CD4-positive, alpha-beta T cell treated with Interleukin-17A for 4 hours (primary cell): ENCODE measurements around the gene FA2H.
"Not testable (repeated sequence)": the region's sequence is repeated elsewhere in the genome, so short reads cannot be mapped to it uniquely, and the experiment has no call there.

Source experiments
- DNase-seq: peaks from one replicate; pipeline ENCODE4 v3.0.0-alpha.2; 2020; ENCODE audit warnings: mixed read lengths

The FA2H gene

GRCh38 chr16:74743045-74743667, 31.5 kb downstream of the FA2H start:
- no peak for DNase-seq

DNA sequence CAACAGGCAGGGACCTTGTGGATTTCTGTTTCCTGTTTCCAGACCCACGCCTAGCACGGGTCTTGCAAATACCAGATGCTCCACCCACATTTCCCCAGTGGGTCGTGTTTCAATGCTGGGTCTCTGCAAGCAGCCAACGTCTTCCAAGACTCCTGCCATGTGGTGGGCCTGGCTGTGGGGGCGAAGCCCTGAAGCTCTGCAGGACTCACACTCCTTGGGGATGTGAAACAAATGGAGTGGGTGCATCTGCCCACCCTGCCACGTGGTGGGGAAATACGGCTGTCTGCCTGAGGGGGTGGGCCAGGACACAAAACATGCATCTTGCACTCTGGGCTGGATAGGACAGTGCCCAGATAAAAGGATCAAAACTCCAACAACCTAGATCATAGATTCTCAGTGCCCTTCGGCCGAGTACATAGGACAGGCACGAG, 32.6 kb downstream of the FA2H start:
- no peak for DNase-seq

DNA sequence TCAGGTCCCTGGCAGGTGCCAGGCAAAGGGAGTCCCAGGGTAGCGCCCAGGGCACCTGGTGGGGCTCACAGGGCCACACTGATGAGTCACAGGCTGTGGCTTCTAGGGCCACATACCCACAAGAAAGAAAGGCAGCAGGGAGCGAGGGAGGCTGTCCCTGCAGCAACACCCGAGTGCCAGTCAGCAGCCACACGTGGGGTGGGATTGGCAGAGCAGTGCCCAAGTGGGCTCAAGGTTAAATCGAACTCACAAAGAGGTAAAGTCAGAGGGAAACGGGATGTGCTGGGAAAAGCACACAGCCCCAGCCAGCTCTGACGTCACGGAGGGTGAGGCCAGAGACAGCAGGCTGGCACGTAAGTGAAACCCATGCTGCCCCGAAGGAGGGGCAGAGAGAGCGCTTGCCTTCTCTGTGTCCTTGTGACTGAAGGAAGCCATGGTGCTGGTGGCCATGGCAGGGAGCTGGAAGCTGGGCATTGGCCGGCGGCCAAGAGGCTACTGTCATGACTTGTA, 33.8 kb downstream of the FA2H start:
- DNase-seq: no peak

DNA sequence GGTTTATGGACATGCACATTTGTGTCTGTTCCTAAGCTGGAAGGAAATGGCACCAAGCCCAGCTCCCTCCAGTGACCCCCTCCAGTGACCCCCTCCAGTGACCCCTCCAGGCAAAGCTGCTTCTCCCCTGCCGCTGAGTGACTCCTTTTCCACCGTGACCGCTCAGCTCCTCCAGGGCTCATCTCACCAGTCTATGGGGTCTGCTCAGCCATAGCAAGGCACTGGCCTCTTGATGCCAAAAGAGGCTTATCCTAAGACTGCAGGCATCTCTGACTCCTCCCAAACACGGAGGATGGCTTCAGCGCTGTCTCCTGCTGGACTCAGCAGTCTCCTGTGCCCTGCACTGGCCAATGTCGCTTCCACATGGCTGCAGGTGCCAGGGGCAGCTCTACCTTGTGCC, 35.3 kb downstream of the FA2H start:
- no peak for DNase-seq

DNA sequence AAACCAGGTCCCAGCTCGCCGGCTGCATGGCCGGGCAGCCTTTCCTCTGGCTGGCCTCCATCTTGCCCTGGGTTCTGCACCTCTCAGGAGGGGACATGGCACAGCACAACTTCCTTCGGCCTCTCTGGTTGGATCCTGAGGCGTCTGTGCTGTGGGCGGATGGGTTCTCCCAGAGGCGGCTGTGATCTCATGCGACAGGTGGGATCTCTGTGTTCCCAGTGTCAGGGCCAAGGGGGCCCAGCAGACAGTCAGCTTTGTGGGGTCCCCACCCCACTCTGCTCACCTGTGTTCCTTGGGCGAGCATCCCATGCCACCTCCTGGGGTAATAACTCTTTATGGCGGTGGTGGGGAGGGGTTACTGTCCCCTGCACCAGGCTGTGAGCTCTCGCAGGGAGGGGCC, 35.8 kb downstream of the FA2H start:
- no peak for DNase-seq

DNA sequence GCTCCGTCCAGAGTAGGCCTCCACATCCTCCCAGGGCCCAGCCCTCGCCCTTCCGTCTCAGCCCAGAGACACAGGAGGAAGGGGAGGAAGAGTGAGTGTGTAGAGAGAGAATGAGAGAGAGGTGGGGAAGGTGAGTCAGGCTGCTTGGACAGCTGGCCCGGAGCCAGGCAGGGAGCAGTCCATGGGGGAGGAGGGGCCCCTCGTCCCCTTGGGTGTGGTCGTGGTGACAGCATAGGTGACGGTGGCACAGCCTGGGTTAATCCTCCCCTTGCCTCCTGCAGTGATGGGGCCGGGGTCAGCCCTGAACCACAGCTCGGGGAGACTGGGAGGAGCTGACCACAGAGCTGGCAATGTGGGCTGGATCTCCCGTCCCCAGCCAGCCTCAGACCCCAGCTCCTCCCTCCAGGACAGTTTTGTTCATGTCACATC, 36.5 kb downstream of the FA2H start:
- DNase-seq: no peak

DNA sequence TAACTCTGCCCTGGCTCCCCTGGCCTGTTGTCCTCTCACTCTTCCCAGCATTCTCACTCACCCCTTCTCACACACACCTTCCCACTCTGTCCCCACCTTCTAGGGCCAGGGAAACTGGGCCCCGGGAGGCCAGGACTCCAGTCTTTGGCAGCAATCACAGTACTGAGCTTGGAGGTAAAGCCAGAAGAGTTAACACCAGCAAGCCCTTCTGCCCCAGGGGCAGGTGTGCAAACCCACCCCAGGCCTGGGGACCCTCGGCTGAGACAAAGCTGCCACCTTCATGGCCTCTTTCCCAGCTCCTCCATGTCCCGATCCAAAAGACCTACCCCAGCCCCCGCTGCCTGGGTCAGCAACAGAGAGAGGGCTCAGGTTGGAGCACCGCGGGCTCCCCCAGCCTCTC, 37.1 kb downstream of the FA2H start:
- DNase-seq: no peak

GRCh38 chr16:74736531-74737157, 38.0 kb downstream of the FA2H start:
- no peak for DNase-seq

DNA sequence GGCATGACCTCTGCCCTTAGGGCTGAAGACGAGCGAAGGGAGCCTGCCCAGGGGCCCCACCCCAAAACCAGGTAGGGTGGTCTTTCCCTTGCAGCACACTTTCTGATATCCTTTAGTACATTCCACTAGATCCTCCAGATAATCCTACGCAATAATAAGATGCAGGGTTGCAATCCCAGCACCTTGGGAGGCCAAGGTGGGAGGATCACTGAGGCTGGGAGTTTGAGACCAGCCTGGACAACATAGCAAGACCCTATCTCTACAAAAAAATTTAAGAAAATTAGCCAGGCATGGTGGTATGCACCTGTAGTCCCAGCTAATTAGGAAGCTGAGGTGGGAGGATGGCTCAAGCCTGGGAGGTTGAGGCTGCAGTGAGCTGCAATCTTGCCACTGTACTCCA, 39.1 kb downstream of the FA2H start:
- no peak for DNase-seq

GRCh38 chr16:74735162-74735452, 39.5 kb downstream of the FA2H start:
- no peak for DNase-seq

DNA sequence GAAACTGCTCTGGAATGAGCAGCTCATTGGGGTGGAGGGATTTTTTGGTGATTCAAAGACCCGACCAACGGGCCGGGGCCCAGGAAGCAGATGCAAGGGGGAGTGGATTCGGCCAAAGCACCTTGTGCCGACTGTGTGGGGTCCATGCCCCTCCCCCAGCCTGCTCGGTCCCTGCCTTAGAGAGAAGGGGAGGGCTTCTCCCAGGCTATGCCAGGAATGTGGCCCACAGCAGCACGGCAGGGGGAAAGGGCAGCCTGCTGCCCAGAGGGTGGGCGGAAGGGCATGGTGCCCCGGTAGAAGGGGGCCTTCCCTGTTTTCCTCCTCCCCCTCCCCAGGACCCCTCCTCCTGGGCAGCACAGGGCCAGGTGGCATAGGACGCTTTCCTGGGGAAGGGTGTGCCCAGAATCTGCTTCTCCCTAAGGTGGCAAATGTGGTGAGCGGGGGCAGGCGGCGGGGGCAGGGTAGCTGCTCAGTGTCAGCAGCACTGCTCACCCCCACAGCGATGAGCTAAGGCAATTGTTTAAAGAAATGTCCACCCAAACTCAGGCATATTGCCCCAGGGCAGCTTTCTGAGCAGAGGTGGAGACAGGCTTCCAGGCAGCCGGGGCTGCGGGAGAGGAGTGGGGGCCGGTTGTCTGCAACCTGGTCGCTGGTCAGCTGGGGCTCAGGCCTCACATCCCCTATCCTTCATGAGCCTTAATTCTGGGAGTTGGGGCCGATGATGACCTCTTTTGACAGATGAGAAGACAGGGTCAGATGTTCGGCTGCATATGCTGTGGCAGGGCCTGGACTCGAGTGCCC, 40.1 kb downstream of the FA2H start:
- DNase-seq: no peak

DNA sequence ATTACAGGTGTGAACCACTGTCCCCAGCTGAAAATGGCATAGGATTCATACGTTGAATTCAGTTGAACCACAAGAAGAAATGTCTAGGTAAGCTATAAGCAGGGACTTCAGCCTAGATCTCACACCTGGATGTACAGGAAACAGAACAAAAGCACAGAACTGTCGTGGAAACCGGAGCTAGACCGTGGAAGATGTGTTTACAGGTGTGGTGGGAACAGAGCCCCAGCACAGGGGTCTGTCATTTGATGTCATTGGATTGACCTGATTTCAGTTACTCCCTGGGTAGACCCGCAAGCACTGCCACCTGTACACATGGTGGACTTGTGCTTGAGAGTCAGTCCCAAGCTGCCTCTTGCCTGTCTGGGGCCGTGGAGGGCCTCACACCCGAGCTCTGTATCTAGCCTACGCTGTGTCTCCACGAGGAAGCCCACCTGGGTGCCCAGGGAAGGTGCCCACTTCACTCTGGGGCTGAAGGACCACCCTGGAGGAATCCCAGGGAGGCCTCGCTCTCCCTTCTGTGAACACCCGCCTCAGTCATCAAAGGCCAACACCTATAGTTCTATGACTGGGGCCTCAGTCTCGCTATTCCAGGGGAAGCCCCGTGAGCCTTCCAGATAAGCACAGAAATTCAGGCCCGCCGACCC, 41.8 kb downstream of the FA2H start:
- DNase-seq: no peak

DNA sequence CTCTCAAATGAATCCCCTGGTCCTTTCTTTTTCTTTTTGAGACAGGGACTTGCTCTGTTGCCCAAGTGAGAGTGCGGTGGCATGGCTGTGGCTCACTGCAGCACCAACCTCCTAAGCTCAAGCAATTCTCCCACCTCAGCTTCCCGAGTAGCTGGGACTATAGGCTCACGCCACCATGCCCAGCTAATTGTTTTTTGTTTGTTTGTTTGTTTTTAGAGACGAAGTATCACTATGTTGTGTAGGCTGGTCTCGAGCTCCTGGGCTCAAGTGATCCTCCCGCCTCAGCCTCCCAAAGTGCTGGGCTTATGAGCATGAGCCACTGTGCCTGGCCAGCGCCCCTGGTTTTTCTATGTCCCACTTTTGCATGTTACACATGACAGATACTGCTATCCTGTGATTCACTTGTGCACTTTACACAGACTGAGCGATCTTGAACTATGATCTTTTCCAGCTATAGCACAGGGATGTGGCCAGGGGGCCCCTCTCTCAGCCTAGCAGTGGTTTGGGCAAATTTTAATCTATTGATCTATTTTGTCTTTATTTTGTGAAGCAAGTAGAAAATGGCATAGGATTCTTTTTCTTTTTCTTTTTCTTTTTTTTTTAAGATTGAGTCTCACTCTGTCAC, 42.7 kb downstream of the FA2H start:
- no peak for DNase-seq

DNA sequence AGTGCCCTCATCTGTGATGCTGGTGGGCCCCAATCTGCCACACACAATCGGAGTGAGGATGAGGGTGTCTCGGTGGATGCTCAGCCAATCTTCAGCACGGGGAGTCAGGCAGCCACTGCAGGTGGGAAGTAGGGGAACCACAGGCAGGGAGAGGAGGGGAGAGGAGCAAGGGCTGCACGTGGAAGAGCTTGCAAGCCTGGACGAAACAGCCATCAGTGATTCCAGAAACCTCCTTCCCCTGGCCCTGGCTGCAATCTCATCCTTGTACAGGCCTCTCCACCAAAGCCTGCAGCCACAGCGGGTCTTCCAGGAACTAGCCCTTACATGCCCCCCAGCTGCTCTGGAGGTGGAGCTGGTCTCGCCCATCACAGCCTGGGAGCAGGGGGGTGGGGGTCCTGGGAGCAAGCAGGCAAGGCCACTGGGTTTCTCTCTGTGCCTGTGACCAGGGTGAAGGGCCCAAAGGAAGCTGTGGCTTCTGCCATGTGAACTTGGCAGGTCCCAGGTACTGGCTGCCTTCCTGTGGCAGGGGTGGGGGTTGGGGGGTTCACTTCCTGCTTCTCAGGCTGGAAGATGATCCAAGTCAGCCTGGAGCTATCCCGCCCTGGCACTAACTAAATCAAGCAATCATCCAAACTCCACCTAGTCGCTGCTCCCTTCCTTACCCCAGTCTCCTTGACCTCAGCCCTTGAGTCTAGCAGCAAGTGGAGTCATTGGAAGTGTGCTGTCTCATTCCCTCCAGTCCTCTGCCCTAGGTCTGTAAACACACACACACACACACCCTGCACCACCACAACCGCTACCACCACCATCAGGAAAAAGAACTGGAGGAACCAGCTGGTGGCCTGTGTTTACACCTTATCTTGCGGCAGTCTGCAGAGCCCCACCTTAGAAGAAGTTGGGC, 44.6 kb downstream of the FA2H start:
- DNase-seq: no peak

DNA sequence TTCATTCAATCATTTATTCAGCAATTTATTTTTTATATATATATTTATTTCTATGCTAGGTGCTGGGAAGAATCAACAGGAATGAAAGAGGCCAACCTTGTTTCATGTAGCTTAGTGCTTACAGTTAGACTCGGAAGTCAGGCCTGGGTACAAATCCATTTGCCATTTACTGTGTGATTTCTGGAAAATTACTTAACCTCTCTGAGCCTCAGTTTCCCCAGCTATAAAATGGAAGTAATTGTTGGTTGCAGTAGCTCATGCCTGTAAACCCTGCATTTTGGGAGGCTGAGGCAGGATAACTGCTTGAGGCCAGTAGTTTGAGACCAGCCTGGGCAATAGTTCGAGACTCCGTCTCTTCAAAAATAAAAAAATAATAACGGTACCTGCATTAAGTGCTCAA, 46.7 kb downstream of the FA2H start:
- DNase-seq: no peak

DNA sequence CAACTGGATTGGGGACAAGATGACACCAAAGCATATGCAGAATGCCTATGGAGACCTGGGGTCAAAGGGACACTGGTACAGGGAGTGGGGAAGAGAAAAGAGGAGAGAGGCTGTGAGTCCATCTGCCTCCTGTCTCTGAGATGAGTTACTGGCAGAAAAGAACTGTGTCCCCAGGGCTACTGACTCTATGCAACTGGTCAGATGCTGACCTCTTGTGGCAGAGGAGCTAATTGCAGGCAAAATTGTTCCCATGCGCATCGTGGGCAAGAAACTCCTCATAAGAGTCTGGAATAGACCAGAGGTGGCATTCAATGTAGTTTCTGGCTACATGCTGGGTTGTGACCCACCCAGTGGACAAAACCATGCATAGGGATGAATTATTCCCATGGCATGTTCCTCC, 47.9 kb downstream of the FA2H start:
- peak; percentile 23 for DNase-seq

DNA sequence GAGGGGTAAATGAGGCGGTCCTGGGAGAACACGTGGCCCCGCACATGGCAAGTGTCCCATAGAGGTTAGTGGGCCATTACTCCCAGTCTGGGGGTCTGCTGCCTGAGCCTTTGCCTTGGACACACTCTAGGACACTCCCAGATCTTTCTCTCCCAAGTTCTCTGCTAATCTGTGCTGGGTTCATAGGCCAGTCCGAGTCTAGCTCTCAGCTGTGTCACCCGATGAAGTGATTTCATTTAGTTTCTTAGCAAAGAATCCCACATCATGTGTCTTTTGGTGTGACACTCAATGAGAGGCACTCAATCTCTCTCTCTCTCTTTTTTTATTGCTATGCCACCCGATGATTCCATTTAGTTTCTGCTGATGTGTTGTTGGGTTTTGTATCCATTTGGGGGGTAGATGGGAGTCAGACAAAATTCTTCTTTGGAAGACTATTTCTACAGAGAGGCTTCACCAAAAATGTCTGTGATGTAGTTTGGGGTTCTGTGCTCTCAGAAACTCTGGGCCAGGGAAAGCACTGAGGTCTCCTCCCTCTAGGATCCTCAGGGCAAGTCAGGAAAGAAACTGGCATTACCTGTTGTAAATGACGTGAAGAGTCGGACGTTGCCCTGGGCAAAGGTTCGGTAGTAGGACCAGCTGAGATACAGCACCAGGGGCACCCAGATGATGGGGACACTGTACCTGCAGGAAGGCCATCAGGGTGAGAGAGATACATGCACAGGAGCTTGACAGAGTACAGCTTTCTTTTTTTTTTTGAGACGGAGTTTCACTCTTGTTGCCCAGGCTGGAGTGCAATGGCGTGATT, 48.8 kb downstream of the FA2H start:
- no peak for DNase-seq

DNA sequence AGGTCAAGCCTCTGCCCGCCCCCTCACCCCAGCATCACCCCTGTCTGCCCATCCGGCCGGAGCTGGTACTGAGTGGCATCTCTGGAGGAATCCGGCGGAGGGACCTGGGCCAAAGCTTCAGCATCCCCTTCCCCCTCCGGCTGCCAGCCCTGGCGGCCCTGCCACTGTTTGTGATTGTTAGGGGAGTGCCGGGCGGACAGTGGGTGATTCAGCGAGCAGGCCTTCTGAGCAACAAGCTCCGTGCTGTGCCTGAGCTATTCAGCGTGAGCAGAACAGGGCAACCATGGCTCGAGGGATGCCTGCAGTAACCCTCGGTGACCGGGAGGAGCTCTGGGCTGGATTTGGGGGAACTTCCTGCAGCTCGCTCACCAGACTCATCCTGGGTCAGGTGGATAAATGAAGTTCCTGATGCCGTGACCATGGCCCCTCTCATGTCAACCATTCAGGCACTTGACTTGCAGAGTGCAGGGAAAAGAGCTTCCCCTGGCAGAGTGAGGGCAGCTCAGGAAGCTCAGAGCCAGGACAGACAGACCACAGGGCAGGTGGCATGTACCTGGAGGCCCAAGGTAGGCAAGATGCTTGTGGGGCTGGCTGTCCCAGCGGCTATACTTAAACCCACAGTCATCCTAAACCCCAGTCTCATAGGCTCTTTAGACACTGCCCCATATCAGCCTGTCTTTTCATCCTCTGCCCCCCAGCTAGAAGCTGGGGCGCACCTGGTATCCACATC, 49.6 kb downstream of the FA2H start:
- DNase-seq: no peak

- DNase-seq: no peak
Observed at GRCh38 chr16:74723256-74723655, 51.4 kb downstream of the FA2H start.

GRCh38 chr16:74722156-74722555, 52.5 kb downstream of the FA2H start:
- not testable (repeated sequence) for DNase-seq

- no peak for DNase-seq
Observed at GRCh38 chr16:74721716-74722115, 52.9 kb downstream of the FA2H start.
